GM23338 (cell line): ENCODE measurements around the gene ME3. TPM values are rescaled to one million over a fixed set of nuclear protein-coding genes. Genes with fewer than 3 reads are reported as not detected.

Experiments
- ATAC-seq: fragments of 200-7000 bp; cut with Tn5 transposase; 3 replicates; pipeline ENCODE4 v1.9.1; 2020
- DNase-seq: peaks from one replicate; pipeline ENCODE4 v3.0.0-alpha.2; 2015; ENCODE audit warnings: low spot score
- H2AFZ ChIP-seq: fragments of 200-600 bp; sonication (generic); 2 replicates; pipeline ENCODE4 v1.8.0; 2016; ENCODE audit warnings: antibody characterized with exemption, mild to moderate bottlenecking, moderate library complexity
- H3F3A ChIP-seq: fragments of 200-600 bp; sonication (generic); replicated peaks from 2 replicates; pipeline ENCODE4 v1.8.0; 2017; ENCODE audit warnings: antibody characterized with exemption, mixed run types, low read depth
- H3K27ac ChIP-seq: fragments of 200-600 bp; sonication (generic); 2 replicates; pipeline ENCODE4 v1.6.1; 2016; ENCODE audit warnings: low read depth
- H3K27me3 ChIP-seq: fragments of 200-600 bp; sonication (generic); 2 replicates; pipeline ENCODE4 v1.8.0; 2016; ENCODE audit warnings: mild to moderate bottlenecking, mixed run types, moderate library complexity; ENCODE audit not compliant: insufficient read depth
- H3K36me3 ChIP-seq: fragments of 200-600 bp; sonication (generic); 2 replicates; pipeline ENCODE4 v1.8.0; 2016; ENCODE audit warnings: mild to moderate bottlenecking; ENCODE audit not compliant: insufficient read depth
- H3K4me1 ChIP-seq: fragments of 200-600 bp; sonication (generic); 2 replicates; pipeline ENCODE4 v1.8.0; 2016; ENCODE audit warnings: mild to moderate bottlenecking, moderate library complexity; ENCODE audit not compliant: insufficient read depth
- H3K4me2 ChIP-seq: fragments of 200-600 bp; sonication (generic); 2 replicates; pipeline ENCODE4 v1.7.1; 2017; ENCODE audit warnings: mixed run types
- H3K4me3 ChIP-seq: fragments of 200-600 bp; sonication (generic); 2 replicates; pipeline ENCODE4 v1.6.1; 2016; ENCODE audit warnings: mixed run types
- H3K79me2 ChIP-seq: fragments of 200-600 bp; sonication (generic); replicated peaks from 2 replicates; pipeline ENCODE4 v1.8.0; 2017; ENCODE audit warnings: mild to moderate bottlenecking; ENCODE audit not compliant: insufficient read depth
- H3K9me2 ChIP-seq: fragments of 200-600 bp; sonication (generic); 2 replicates; pipeline ENCODE4 v1.8.0; 2017; ENCODE audit not compliant: insufficient read depth
- H4K20me1 ChIP-seq: fragments of 200-600 bp; sonication (generic); replicated peaks from 2 replicates; pipeline ENCODE4 v1.8.0; 2017; ENCODE audit warnings: mild to moderate bottlenecking; ENCODE audit not compliant: insufficient read depth
- H3K27ac Mint-ChIP-seq: 2 replicates; pipeline ENCODE4 v1.8.0; 2020; ENCODE audit warnings: inconsistent platforms, mild to moderate bottlenecking, moderate library complexity, mixed read lengths
- H3K27me3 Mint-ChIP-seq: 3 replicates; pipeline ENCODE4 v1.8.0; 2022; ENCODE audit warnings: low read depth, mild to moderate bottlenecking, moderate library complexity, mixed read lengths, inconsistent platforms; ENCODE audit not compliant: insufficient read depth, poor library complexity
- H3K36me3 Mint-ChIP-seq: 3 replicates; pipeline ENCODE4 v1.8.0; 2021; ENCODE audit warnings: low read depth, mild to moderate bottlenecking, inconsistent platforms, moderate library complexity, mixed read lengths
- H3K4me1 Mint-ChIP-seq: 3 replicates; pipeline ENCODE4 v1.8.0; 2020; ENCODE audit warnings: mild to moderate bottlenecking, inconsistent platforms, mixed read lengths
- H3K4me3 Mint-ChIP-seq: 3 replicates; pipeline ENCODE4 v1.8.0; 2021; ENCODE audit warnings: moderate library complexity, mild to moderate bottlenecking, inconsistent platforms, mixed read lengths
- H3K9me3 Mint-ChIP-seq: 3 replicates; pipeline ENCODE4 v1.8.0; 2020; ENCODE audit warnings: moderate library complexity, mild to moderate bottlenecking, inconsistent platforms, mixed read lengths
- NANOG ChIP-seq: IDR thresholded peaks from 2 replicates; pipeline ENCODE4 v1.6.1; 2016; ENCODE audit warnings: antibody characterized with exemption, borderline replicate concordance
- ZNF331 ChIP-seq: fragments of 250-450 bp; sonication (Bioruptor Pico); IDR thresholded peaks from 2 replicates; pipeline ENCODE4 v1.5.0; 2020; ENCODE audit warnings: low read depth, mild to moderate bottlenecking, moderate library complexity
- polyA plus RNA-seq: library from polyadenylated mRNA; unstranded; fragments of >200 nt; fragmentation: Nextera tagmentation; extraction: Ambion mirVana; gene quantifications from 2 replicates; pipeline ENCODE4 v1.2.1, GENCODE V29; 2016
- total RNA-seq: library from RNA; depleted of rRNA; stranded (reverse); fragments of >200 nt; shearing (Covaris generic); gene quantifications from 2 replicates; pipeline ENCODE4 v1.2.3, GENCODE V29; 2014
- TF ChIP-seq, protein P1 (sequence below): IDR thresholded peaks from one replicate; pipeline ENCODE4 v1.6.1; 2018; ENCODE audit warnings: antibody characterized with exemption; ENCODE audit not compliant: unreplicated experiment
- TF ChIP-seq, protein P2 (sequence below), 2 experiments: fragments of 200-600 bp in 1 of 2; sonication (generic) in 1 of 2; conservative IDR thresholded peaks; 2 replicates each; pipeline versions ENCODE4 v1.5.1 to v1.6.1; 2016 to 2017; ENCODE audit warnings: antibody characterized with exemption in 2 of 2, low read depth in 2 of 2, mild to moderate bottlenecking in 2 of 2, moderate library complexity in 1 of 2

The ME3 gene
- total and polyA plus RNA-seq, 2 experiments from 2014 or later, result 1.3 to 4.0 TPM

DNA sequence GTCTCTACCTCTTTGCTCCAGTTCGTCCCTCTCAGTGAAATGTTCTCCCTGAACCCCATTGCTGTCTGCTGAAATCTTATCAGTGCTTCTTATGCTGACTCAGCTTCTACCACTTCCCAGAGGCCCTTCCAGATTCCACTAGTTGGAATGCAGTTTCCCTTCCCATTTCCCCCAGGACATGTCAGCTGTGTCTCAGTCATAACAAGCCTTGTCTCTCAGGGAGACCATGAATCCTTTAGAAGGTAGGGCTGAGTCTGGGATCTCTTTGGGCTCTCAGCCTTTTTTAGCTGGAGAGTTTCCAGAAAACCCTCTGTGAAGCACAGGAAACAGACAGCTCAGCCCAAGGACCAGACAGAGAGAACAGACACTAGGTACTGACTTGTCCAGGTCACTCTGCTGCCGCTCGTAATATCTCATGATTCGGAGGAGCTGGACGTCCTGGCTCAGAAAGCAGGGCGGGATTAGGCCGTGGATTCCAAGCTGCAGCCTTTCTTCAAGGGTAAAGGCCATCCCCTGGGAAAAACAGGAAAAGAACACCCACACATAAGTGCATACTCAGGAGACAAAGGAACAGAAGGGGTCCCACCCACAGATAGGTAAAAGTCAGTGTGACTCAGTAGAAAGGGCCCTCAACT lies 113.0 kb downstream of the ME3 start (continued):
- TF ChIP-seq, protein P1, sequence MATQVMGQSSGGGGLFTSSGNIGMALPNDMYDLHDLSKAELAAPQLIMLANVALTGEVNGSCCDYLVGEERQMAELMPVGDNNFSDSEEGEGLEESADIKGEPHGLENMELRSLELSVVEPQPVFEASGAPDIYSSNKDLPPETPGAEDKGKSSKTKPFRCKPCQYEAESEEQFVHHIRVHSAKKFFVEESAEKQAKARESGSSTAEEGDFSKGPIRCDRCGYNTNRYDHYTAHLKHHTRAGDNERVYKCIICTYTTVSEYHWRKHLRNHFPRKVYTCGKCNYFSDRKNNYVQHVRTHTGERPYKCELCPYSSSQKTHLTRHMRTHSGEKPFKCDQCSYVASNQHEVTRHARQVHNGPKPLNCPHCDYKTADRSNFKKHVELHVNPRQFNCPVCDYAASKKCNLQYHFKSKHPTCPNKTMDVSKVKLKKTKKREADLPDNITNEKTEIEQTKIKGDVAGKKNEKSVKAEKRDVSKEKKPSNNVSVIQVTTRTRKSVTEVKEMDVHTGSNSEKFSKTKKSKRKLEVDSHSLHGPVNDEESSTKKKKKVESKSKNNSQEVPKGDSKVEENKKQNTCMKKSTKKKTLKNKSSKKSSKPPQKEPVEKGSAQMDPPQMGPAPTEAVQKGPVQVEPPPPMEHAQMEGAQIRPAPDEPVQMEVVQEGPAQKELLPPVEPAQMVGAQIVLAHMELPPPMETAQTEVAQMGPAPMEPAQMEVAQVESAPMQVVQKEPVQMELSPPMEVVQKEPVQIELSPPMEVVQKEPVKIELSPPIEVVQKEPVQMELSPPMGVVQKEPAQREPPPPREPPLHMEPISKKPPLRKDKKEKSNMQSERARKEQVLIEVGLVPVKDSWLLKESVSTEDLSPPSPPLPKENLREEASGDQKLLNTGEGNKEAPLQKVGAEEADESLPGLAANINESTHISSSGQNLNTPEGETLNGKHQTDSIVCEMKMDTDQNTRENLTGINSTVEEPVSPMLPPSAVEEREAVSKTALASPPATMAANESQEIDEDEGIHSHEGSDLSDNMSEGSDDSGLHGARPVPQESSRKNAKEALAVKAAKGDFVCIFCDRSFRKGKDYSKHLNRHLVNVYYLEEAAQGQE, result no peak
- no peak for TF ChIP-seq ZNF331 (CRISPR knock-in tag)
- TF ChIP-seq NANOG, result no peak
- TF ChIP-seq, protein P2, sequence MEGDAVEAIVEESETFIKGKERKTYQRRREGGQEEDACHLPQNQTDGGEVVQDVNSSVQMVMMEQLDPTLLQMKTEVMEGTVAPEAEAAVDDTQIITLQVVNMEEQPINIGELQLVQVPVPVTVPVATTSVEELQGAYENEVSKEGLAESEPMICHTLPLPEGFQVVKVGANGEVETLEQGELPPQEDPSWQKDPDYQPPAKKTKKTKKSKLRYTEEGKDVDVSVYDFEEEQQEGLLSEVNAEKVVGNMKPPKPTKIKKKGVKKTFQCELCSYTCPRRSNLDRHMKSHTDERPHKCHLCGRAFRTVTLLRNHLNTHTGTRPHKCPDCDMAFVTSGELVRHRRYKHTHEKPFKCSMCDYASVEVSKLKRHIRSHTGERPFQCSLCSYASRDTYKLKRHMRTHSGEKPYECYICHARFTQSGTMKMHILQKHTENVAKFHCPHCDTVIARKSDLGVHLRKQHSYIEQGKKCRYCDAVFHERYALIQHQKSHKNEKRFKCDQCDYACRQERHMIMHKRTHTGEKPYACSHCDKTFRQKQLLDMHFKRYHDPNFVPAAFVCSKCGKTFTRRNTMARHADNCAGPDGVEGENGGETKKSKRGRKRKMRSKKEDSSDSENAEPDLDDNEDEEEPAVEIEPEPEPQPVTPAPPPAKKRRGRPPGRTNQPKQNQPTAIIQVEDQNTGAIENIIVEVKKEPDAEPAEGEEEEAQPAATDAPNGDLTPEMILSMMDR (conservative IDR thresholded peaks at IDR 0.05; ENCODE audit: low read depth in 2 of 2), result no peak

DNA sequence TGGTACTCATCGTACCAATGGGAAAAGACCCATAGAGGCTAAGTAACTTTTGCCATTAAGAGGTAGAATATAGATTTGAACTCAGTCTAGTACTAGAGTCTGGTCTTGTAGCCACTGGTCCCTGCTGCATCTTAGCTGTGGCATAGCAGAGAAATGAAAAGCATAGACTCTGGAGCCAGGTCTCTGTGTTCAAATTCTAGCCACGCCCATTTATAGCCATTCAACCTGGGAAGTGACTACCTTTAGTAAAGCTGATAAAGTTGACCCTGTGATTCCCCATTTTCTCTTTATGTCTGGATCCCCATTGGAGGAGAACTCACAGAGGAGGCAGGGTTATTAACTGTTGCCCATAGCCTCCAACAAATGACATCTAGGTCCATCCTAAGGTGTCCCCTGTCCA lies 113.6 kb downstream of the ME3 start:
- H3K79me2 ChIP-seq, result no peaks in the 10 kb centered on the region
- H3K4me3 ChIP-seq, result no peak overlapping the region
- no peaks in the 10 kb centered on the region for H3F3A ChIP-seq
- H3K9me2 ChIP-seq, result 0 out of 2 replicates have a peak, but pooled peaks cover 7% of the 10 kb centered on the region
- ATAC-seq (no peak), DNase-seq (no peak)
- TF ChIP-seq, protein P1, result no peak
- H3K4me1 ChIP-seq, result no peaks in the 10 kb centered on the region
- Mint-ChIP-seq H3K36me3 (no peaks in the 10 kb centered on the region), H3K27me3 (no peaks in the 10 kb centered on the region), H3K4me1 (no peaks in the 10 kb centered on the region), H3K27ac (no peak overlapping the region; the same call in 1 of the 2 replicates), H3K9me3 (no peaks in the 10 kb centered on the region; the same call in 2 of the 3 replicates), H3K4me3 (no peak overlapping the region)
- H3K27ac ChIP-seq, result no peak overlapping the region
- H2AFZ ChIP-seq, result no peak overlapping the region
- no peak overlapping the region for H3K4me2 ChIP-seq
- H3K36me3 ChIP-seq, result no peaks in the 10 kb centered on the region
- H3K27me3 ChIP-seq, result no peaks in the 10 kb centered on the region
- no peaks in the 10 kb centered on the region for H4K20me1 ChIP-seq
